ENCODE results near the gene MRPL46. TPM values are rescaled to one million over a fixed set of nuclear protein-coding genes. Genes with fewer than 3 reads are reported as not detected.
A peak's percentile ranks its signal among the peaks of the same experiment; 100 is the strongest.
"Not testable (repeated sequence)": the region's sequence is repeated elsewhere in the genome, so short reads cannot be mapped to it uniquely, and the experiment has no call there.

The MRPL46 gene
- total RNA-seq, 2 donors from 2014 or later: 26.4 to 34.3 TPM

- H3K27ac Mint-ChIP-seq: peak overlapping the region; percentile 94
- H3K27me3 Mint-ChIP-seq, H3K4me3 Mint-ChIP-seq: not testable (repeated sequence)
Measured at GRCh38 chr15:88468721-88469120, 1.5 kb upstream of the MRPL46 start.

GRCh38 chr15:88467935-88468528 lies 844 bp upstream of the MRPL46 start:
- Mint-ChIP-seq H3K27me3 (no peaks in the 10 kb centered on the region), H3K9me3 (no peaks in the 10 kb centered on the region), H3K27ac (peak overlapping the region; percentile 94), H3K36me3 (ENCODE audit: low read depth) (peaks cover 59% of the 10 kb centered on the region), H3K4me3 (no peak overlapping the region), H3K4me1 (peaks cover 27% of the 10 kb centered on the region)
- ATAC-seq (replicated peaks): no peak

More at GRCh38 chr15:88468721-88469120, 1.5 kb upstream of the MRPL46 start:
- ATAC-seq (replicated peaks); H3K9me3 Mint-ChIP-seq: not testable (repeated sequence)
- peaks cover 27% of the 10 kb centered on the region for H3K4me1 Mint-ChIP-seq
- peaks cover 59% of the 10 kb centered on the region for H3K36me3 Mint-ChIP-seq (ENCODE audit: low read depth)

- H3K36me3 Mint-ChIP-seq (ENCODE audit: low read depth): peaks cover 66% of the 10 kb centered on the region
- no peaks in the 10 kb centered on the region for H3K27me3 Mint-ChIP-seq
- ATAC-seq (replicated peaks): peak; percentile 41
- no peaks in the 10 kb centered on the region for H3K9me3 Mint-ChIP-seq
- H3K27ac Mint-ChIP-seq: peak overlapping the region; percentile 94
- no peak overlapping the region for H3K4me3 Mint-ChIP-seq
- H3K4me1 Mint-ChIP-seq: peaks cover 19% of the 10 kb centered on the region
Measured at GRCh38 chr15:88465633-88466224, 1.5 kb downstream of the MRPL46 start.

DNA sequence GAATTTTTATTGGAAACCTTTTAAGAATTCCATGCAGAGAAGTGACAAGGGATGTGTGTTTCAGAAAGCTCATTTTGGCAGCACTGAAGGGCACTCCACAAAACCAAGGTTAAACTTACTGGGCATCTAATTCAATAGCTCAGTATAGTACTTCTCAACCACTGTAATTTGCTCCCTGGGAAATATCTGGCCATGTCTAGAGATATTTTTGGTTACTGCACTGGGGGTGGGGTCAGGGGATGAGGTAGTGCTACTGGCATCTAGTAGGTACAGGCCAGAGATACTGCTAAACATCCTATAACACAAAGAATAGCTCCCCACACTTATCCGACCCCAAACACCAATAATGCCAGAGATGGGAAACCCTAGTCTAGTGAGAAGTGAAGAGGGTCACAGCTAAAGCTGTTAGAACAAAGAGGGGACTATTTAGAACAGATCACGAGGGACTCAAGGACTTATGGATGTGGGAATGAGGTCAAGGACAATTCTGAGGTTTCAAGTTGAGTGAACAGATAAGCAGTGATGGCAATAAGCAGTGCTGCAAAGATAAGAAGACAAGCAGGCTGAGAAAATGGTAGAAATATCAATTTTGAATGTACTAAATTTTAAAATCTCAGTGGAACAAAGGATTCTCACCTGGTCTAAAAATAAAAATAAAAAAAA lies 3.2 kb downstream of the MRPL46 start:
- Mint-ChIP-seq H3K4me1 (peaks cover 19% of the 10 kb centered on the region), H3K27ac (peak overlapping the region; percentile 15), H3K27me3 (no peaks in the 10 kb centered on the region), H3K4me3 (no peak overlapping the region), H3K36me3 (ENCODE audit: low read depth) (peaks cover 83% of the 10 kb centered on the region), H3K9me3 (no peaks in the 10 kb centered on the region)
- ATAC-seq (replicated peaks): no peak

- Mint-ChIP-seq H3K9me3 (no peaks in the 10 kb centered on the region), H3K27me3 (no peaks in the 10 kb centered on the region), H3K27ac (no peak overlapping the region), H3K4me1 (no peaks in the 10 kb centered on the region), H3K36me3 (ENCODE audit: low read depth) (peaks cover 49% of the 10 kb centered on the region), H3K4me3 (no peak overlapping the region)
- ATAC-seq (replicated peaks): no peak
Measured at GRCh38 chr15:88456733-88457132, 10.5 kb downstream of the MRPL46 start.

- no peak overlapping the region for H3K4me3 Mint-ChIP-seq
- no peaks in the 10 kb centered on the region for H3K9me3 Mint-ChIP-seq
- peaks cover 33% of the 10 kb centered on the region for H3K36me3 Mint-ChIP-seq (ENCODE audit: low read depth)
- peaks cover under 1% of the 10 kb centered on the region for H3K4me1 Mint-ChIP-seq
- ATAC-seq (replicated peaks): peak; percentile 85
- peaks cover under 1% of the 10 kb centered on the region for H3K27me3 Mint-ChIP-seq
- no peak overlapping the region for H3K27ac Mint-ChIP-seq
Measured at GRCh38 chr15:88454867-88455810, 12.0 kb downstream of the MRPL46 start.

DNA sequence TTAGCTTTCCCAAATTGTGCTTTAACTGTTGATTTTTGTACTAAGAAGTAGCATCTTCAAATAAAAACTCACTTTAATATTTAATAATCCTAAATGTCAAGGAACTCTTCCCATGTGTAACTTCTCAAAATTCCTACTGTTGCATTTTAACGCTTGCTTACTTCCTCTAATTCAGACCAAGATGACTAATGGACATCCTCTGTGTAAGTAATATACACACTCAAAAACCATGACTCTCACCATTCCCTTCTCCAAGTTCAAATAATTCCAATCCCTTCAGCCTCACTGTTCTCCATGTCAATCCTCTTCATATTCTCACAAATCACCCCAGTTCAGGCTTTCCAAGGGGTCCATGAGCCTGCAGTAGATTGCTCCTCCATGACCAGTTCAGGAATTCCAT lies 13.0 kb downstream of the MRPL46 start:
- no peak overlapping the region for H3K27ac Mint-ChIP-seq
- no peak for ATAC-seq (replicated peaks)
- peaks cover 24% of the 10 kb centered on the region for H3K36me3 Mint-ChIP-seq (ENCODE audit: low read depth)
- H3K4me3 Mint-ChIP-seq: no peak overlapping the region
- H3K9me3 Mint-ChIP-seq: no peaks in the 10 kb centered on the region
- H3K27me3 Mint-ChIP-seq: peaks cover 5% of the 10 kb centered on the region
- peaks cover 4% of the 10 kb centered on the region for H3K4me1 Mint-ChIP-seq

DNA sequence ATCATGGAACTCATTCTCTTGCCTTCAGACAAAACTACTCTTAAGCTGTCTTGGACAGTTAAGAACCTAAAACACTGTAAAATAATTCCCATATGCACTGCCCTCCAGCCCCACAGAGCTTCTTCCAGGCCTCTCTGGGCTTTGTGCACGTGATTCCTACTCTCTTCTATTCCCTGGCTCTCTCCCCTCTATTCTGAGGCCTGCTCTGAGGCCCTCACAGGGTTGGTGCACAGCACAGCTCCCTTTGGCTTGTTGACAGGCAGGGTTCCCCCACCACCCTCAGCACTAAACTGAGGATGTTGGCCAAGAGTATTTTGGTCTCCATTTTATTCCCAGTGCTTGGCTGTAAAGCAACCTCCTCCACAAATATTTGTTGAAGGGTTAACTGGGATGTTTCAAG lies 13.5 kb downstream of the MRPL46 start:
- Mint-ChIP-seq H3K4me1 (peaks cover 4% of the 10 kb centered on the region), H3K27me3 (peaks cover 5% of the 10 kb centered on the region), H3K9me3 (no peaks in the 10 kb centered on the region), H3K27ac (no peak overlapping the region), H3K36me3 (ENCODE audit: low read depth) (peaks cover 18% of the 10 kb centered on the region), H3K4me3 (no peak overlapping the region)
- ATAC-seq (replicated peaks): no peak

- Mint-ChIP-seq H3K36me3 (ENCODE audit: low read depth) (no peaks in the 10 kb centered on the region), H3K27me3 (peaks cover 11% of the 10 kb centered on the region), H3K4me1 (peaks cover 4% of the 10 kb centered on the region), H3K27ac (no peak overlapping the region), H3K9me3 (no peaks in the 10 kb centered on the region), H3K4me3 (no peak overlapping the region)
- ATAC-seq (replicated peaks): peak; percentile 59
Measured at GRCh38 chr15:88450125-88450798, 16.9 kb downstream of the MRPL46 start.

GRCh38 chr15:88449581-88449980 lies 17.6 kb downstream of the MRPL46 start:
- Mint-ChIP-seq H3K9me3 (peaks cover under 1% of the 10 kb centered on the region), H3K4me1 (peaks cover 4% of the 10 kb centered on the region), H3K4me3 (no peak overlapping the region), H3K27me3 (peaks cover 11% of the 10 kb centered on the region), H3K36me3 (ENCODE audit: low read depth) (no peaks in the 10 kb centered on the region), H3K27ac (no peak overlapping the region)
- ATAC-seq (replicated peaks): no peak

- Mint-ChIP-seq H3K4me3 (no peak overlapping the region), H3K4me1 (peaks cover 4% of the 10 kb centered on the region), H3K27me3 (peaks cover 14% of the 10 kb centered on the region), H3K9me3 (peaks cover 5% of the 10 kb centered on the region), H3K36me3 (ENCODE audit: low read depth) (no peaks in the 10 kb centered on the region), H3K27ac (no peak overlapping the region)
- no peak for ATAC-seq (replicated peaks)
Measured at GRCh38 chr15:88448991-88449461, 18.2 kb downstream of the MRPL46 start.

DNA sequence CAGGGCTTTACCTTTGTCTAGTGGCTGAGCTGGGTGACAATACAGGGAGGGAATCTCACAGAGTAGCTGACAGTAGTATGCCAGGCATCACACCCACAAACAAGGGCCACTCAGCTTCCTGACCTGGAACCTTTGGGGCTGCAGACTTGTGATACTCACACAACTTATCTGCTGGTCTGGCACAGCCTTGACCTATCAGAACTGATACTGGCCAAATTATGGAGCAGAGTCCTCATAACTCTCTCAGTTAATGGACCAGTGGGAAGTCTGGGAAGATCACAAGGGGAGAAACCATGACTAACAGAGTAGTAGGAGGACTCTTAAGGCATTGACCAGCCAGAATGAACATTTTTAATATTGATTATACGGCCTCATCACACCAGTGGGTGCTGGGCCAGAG lies 19.4 kb downstream of the MRPL46 start:
- H3K9me3 Mint-ChIP-seq: peaks cover 12% of the 10 kb centered on the region
- H3K27ac Mint-ChIP-seq: no peak overlapping the region
- no peak overlapping the region for H3K4me3 Mint-ChIP-seq
- no peak for ATAC-seq (replicated peaks)
- H3K36me3 Mint-ChIP-seq (ENCODE audit: low read depth): no peaks in the 10 kb centered on the region
- H3K4me1 Mint-ChIP-seq: peaks cover 4% of the 10 kb centered on the region
- H3K27me3 Mint-ChIP-seq: peaks cover 27% of the 10 kb centered on the region

- Mint-ChIP-seq H3K27me3 (peaks cover 29% of the 10 kb centered on the region), H3K4me3 (no peak overlapping the region), H3K9me3 (peaks cover 12% of the 10 kb centered on the region), H3K27ac (no peak overlapping the region), H3K4me1 (peaks cover 4% of the 10 kb centered on the region), H3K36me3 (ENCODE audit: low read depth) (no peaks in the 10 kb centered on the region)
- ATAC-seq (replicated peaks): no peak
Measured at GRCh38 chr15:88447206-88447605, 20.0 kb downstream of the MRPL46 start.
